Upper lobe of right lung (tissue), 1 donor: ENCODE measurements around the gene RAB40A. TPM values are rescaled to one million over a fixed set of nuclear protein-coding genes. Genes with fewer than 3 reads are reported as not detected.

ENCODE experiments used
- ATAC-seq: fragments of 200-7000 bp; cut with Tn5 transposase; one replicate; pipeline ENCODE4 v1.9.1; 2020; ENCODE audit warnings: mild to moderate bottlenecking, moderate library complexity
- DNase-seq: peaks from one replicate; pipeline ENCODE4 v3.0.0-alpha.2; 2020
- H3K27ac ChIP-seq: fragments of 200-600 bp; one replicate; pipeline ENCODE4 v1.8.0; 2022
- H3K27me3 ChIP-seq: fragments of 200-600 bp; one replicate; pipeline ENCODE4 v1.8.0; 2022; ENCODE audit warnings: mild to moderate bottlenecking
- H3K36me3 ChIP-seq: fragments of 200-600 bp; one replicate; pipeline ENCODE4 v1.8.0; 2022
- H3K4me1 ChIP-seq: fragments of 200-600 bp; one replicate; pipeline ENCODE4 v1.8.0; 2022
- H3K4me3 ChIP-seq: fragments of 200-600 bp; one replicate; pipeline ENCODE4 v1.8.0; 2022; ENCODE audit warnings: mild to moderate bottlenecking
- H3K9me3 ChIP-seq: fragments of 200-600 bp; one replicate; pipeline ENCODE4 v1.8.0; 2022
- intact Hi-C: fragments of 100-400 bp; cut with DNase I; formaldehyde crosslinking; loops from one replicate; pipeline ENCODE4 v1.11.0; 2022
- total RNA-seq: library from RNA; stranded (reverse); fragmentation: NEBNext Ultra II Directional; extraction: Animal tissue kit (Norgen Biotek cat#: 25700); gene quantifications from one replicate; pipeline ENCODE4 v1.2.1, GENCODE V29; 2021
- TF ChIP-seq, protein P1 (sequence below): fragments of 200-600 bp; IDR thresholded peaks from one replicate; pipeline ENCODE4 v1.8.0; 2022; ENCODE audit warnings: antibody characterized with exemption
- donor health status: DM: no; HTN: yes; CAD: no; lungs with severe emphysema.

RAB40A gene
- total RNA-seq, 1 donor from 2014 or later, result 1.1 TPM

DNA sequence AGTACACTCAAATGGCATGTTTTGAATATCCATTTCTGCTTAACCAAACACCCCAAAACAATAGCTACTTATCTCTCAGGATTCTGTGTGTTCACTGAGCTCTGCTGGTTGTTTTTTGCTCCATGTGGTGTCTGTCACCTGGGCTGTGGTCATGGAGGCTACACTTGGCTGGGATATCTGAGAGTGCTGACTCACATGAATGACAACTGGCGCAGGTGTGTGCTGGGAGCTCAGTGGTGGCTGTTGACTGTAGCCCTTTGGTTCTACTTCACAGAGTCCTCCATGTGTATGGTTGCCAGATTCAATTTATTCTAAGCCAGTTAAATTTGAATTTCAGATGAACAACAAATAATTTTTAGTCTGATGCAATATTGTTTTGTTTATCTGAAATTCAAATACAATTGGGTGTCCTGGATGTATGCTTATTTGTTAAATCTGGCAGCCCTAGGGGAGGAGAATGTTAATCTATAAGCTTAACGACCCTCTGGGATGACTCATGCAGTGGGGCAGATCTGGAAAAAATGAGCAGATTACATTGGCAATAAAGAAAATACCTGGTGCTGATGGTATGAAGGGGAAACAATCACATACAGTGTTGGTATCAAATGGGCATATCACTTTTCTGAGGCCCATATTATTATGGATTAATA is 37.8 kb upstream of the RAB40A start:
- DNase-seq (no peak), ATAC-seq (no peak)
- Histone ChIP-seq H3K27me3 (no peaks in the 10 kb centered on the region), H3K27ac (no peak overlapping the region), H3K36me3 (no peaks in the 10 kb centered on the region), H3K4me3 (no peak overlapping the region), H3K4me1 (no peaks in the 10 kb centered on the region), H3K9me3 (no peaks in the 10 kb centered on the region)
- TF ChIP-seq, protein P1, sequence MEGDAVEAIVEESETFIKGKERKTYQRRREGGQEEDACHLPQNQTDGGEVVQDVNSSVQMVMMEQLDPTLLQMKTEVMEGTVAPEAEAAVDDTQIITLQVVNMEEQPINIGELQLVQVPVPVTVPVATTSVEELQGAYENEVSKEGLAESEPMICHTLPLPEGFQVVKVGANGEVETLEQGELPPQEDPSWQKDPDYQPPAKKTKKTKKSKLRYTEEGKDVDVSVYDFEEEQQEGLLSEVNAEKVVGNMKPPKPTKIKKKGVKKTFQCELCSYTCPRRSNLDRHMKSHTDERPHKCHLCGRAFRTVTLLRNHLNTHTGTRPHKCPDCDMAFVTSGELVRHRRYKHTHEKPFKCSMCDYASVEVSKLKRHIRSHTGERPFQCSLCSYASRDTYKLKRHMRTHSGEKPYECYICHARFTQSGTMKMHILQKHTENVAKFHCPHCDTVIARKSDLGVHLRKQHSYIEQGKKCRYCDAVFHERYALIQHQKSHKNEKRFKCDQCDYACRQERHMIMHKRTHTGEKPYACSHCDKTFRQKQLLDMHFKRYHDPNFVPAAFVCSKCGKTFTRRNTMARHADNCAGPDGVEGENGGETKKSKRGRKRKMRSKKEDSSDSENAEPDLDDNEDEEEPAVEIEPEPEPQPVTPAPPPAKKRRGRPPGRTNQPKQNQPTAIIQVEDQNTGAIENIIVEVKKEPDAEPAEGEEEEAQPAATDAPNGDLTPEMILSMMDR, result no peak
- intact Hi-C loops, result no loop called here

DNA sequence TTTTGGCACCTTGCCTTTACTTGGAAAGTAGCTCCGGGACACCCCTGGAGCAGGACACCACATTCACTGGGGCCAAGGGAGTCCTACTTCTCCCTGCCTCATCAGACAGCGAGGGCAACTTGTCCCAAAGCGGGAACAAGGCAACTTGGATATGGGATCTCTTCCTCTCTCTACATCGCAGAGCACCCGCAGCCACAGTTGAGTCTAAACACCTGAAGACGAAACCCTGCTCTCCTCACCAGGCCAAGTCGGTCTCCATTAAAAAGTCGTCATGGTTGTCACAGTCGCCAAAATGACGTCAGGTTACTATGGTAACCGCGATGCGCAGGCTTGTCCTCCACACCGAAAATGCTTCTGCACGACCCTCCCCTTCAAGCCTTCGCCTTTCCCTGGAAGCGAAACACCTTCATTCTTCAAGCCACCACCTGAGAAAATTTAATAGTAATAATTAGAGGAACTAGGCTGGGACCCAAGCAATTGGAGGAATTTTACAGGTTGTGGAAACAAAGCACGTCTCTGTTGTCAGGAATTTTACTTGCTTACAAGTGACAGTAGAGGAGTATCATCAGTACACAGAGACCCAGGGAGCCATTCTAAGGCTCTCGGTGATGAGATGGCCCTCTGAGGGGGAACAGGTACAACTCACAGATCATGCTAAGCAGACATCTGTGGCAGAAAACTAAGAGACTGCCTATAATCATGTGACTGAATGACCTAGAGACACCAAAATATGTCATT is 35.6 kb upstream of the RAB40A start:
- intact Hi-C loops, result no loop called here
- H3K36me3 ChIP-seq, result no peaks in the 10 kb centered on the region
- TF ChIP-seq, protein P1, result no peak
- H3K9me3 ChIP-seq, result no peaks in the 10 kb centered on the region
- H3K4me3 ChIP-seq, result peak overlapping the region; percentile 32
- no peaks in the 10 kb centered on the region for H3K27me3 ChIP-seq
- DNase-seq, result no peak
- H3K27ac ChIP-seq, result no peak overlapping the region
- peak; percentile 43 for ATAC-seq
- no peaks in the 10 kb centered on the region for H3K4me1 ChIP-seq

DNA sequence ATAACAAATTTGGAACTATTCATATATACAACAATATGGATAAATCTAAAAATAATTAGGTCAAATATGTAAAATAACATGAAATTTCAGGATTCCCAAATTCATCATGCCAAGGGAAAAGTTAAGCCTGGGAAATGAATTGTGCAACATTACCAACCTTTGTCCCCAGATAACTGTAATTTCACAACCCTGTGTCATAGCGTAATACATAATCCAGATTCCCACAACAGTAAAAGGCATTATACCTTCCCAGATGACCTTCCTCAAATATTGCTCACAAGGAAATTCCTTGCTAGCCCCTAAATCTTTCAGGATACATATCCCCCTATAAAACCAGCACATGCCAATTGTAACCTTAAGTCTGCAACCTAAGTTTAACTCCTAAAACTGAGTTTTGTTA is 32.9 kb upstream of the RAB40A start:
- no peaks in the 10 kb centered on the region for H3K4me1 ChIP-seq
- no peaks in the 10 kb centered on the region for H3K36me3 ChIP-seq
- no peak overlapping the region for H3K4me3 ChIP-seq
- H3K27ac ChIP-seq, result no peak overlapping the region
- DNase-seq, result no peak
- no peak for ATAC-seq
- H3K27me3 ChIP-seq, result no peaks in the 10 kb centered on the region
- intact Hi-C loops, result no loop called here
- TF ChIP-seq, protein P1, result no peak
- no peaks in the 10 kb centered on the region for H3K9me3 ChIP-seq

DNA sequence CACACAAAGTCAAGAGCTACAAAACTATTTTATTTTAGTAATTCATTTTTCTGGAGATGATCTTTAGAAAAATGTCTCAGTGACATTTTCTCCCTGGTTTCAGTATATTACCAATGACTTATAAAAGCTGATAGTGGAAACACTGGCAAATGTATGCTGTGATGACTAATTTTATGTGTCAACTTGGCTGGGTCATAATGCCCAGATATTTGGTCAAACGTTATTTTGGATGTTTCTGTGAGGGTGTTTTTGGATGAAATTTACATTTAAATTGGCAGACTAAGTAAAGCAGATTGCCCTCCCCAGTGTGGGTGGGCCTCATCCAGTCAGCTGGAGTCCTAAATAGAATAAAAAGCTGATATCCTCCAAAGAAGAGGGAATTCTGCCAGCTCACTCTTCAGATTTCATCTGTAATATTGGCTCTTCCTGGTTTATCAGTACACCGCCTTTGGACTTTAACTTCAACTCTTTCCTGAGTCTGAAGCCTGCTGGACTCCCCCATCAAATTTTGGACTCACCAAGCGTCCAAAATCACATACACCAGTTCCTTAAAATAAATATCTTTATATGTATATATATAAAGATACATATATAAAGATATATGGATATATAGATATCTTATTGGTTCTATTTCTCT is 31.2 kb upstream of the RAB40A start:
- TF ChIP-seq, protein P1, result no peak
- DNase-seq, result no peak
- ATAC-seq, result no peak
- no peaks in the 10 kb centered on the region for H3K36me3 ChIP-seq
- H3K27ac ChIP-seq, result no peak overlapping the region
- no peak overlapping the region for H3K4me3 ChIP-seq
- no peaks in the 10 kb centered on the region for H3K4me1 ChIP-seq
- intact Hi-C loops, result no loop called here
- no peaks in the 10 kb centered on the region for H3K27me3 ChIP-seq
- no peaks in the 10 kb centered on the region for H3K9me3 ChIP-seq

DNA sequence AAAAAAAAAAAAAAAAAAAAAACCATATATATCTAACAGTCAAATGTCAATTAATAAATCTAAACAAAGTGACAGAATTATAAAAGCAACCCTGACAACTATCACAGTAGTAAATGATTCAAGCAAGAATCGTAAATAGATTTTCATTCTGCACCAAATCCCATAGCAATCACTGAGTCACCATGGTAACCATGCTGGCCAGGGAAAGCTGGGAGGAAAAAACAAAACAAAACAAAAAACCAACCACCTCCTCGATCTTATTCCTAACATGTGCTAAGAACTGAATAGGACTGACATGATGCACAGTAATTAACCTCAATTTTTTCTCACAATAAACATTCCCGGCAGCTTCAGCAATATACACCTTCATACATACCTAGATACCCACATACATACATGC is 30.6 kb upstream of the RAB40A start:
- Histone ChIP-seq H3K9me3 (no peaks in the 10 kb centered on the region), H3K27ac (no peak overlapping the region), H3K4me1 (no peaks in the 10 kb centered on the region), H3K4me3 (no peak overlapping the region), H3K36me3 (no peaks in the 10 kb centered on the region), H3K27me3 (no peaks in the 10 kb centered on the region)
- DNase-seq (no peak), ATAC-seq (no peak)
- intact Hi-C loops, result no loop called here
- TF ChIP-seq, protein P1, result no peak
